Activated CD4-positive, alpha-beta memory T cell treated with anti-CD3 and anti-CD28 coated beads for 36 hours (primary cell): Measurements from ENCODE around the gene PHF8. TPM values are rescaled to one million over a fixed set of nuclear protein-coding genes. Genes with fewer than 3 reads are reported as not detected.

Experiments used
- CTCF ChIA-PET: fragments of 350-600 bp; sonication (Branson Sonifier 250); formaldehyde crosslinking; loops from one replicate; lab custom pipeline; 2021; ENCODE audit warnings: antibody characterized with exemption, inconsistent platforms; lab: Charles Lee
- POLR2A ChIA-PET: fragments of 350-600 bp; sonication (Branson Sonifier 250); formaldehyde crosslinking; loops from one replicate; lab custom pipeline; 2021; ENCODE audit warnings: antibody characterized with exemption; lab: Charles Lee
- DNase-seq: peaks from one replicate; pipeline ENCODE4 v3.0.0-alpha.2; 2020
- H3K27ac Mint-ChIP-seq: one replicate; pipeline ENCODE4 v1.8.0; 2021; ENCODE audit warnings: mixed read lengths
- H3K27me3 Mint-ChIP-seq: one replicate; pipeline ENCODE4 v1.8.0; 2021; ENCODE audit warnings: mixed read lengths
- H3K36me3 Mint-ChIP-seq: one replicate; pipeline ENCODE4 v1.8.0; 2021; ENCODE audit warnings: mixed read lengths
- H3K4me1 Mint-ChIP-seq: one replicate; pipeline ENCODE4 v1.8.0; 2021; ENCODE audit warnings: low read depth, mixed read lengths
- H3K4me3 Mint-ChIP-seq: one replicate; pipeline ENCODE4 v1.8.0; 2021; ENCODE audit warnings: mild to moderate bottlenecking, mixed read lengths
- H3K9me3 Mint-ChIP-seq: one replicate; pipeline ENCODE4 v1.8.0; 2021; ENCODE audit warnings: mixed read lengths
- intact Hi-C: fragments of 100-400 bp; cut with micrococcal nuclease; formaldehyde crosslinking; loops from one replicate; pipeline ENCODE4 v1.15.1; 2023
- total RNA-seq, 2 experiments: library from RNA; stranded (reverse); gene quantifications; one replicate each; pipeline ENCODE4 v1.2.3, GENCODE V29; 2021

Gene PHF8
- total RNA-seq = 10 to 100 TPM; 51.2 to 52.0 TPM

DNA sequence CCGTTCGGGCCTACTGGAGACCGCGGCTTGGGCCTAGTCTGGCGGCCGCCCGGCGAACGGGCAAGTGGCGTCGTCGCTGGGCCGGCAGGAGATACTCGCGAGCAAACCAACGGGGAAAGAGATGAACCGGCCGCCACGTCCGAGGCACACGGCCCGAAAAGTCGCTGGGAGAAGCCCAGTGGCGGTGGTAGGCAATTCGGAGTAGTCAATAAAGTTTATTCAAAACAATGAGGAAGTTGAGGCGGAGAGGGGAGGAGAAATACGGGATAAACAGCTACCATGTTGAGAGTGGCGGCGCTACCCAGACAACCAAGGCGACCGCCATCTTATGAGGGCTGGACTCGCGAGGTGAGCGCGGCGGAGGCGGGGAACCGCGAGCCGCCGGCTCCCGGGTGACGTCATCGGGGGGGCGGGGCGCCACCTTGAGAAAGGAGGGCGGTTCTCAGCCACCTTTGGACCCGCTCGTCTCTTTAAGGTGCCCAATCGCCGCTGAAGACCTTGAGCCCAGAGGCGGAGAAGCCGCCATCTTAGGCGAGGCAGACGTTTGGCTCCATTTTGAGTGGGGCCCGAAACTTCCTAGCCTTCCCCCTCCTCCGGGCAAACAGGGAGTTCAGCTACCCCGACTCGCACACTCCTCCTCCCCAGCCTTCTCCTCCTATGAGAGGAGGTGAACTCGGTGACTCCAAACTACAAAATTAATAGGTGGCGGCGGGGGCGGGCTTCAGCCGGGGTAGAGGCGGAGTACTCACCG, at the start of gene PHF8:
Gene PHF8, minus strand, starts transcription at position 348 of the 751 bp plus-strand sequence. CDS start 1,745 bp downstream, outside the sequence.
- H3K4me3 Mint-ChIP-seq = peak within 1 kb of the TSS; percentile 91
- intact Hi-C loops = loop anchor here (1.0 to 10.0 kb wide), 9 partner anchors 139 to 960 kb away; partner anchors contain the start of genes APEX2, FAM120C, GNL3L and RIBC1
- H3K36me3 Mint-ChIP-seq = peaks cover 13% of the 10 kb centered on the region
- peak within 1 kb of the TSS; percentile 96 for H3K27ac Mint-ChIP-seq
- ChIA-PET POLR2A (interaction anchor here (1.0 to 2.5 kb wide), 5 partner anchors 117 to 360 kb away, joined by 3 to 9 read pairs (median 5); no protein-coding TSS in a partner anchor), CTCF (no interaction called here)
- DNase-seq = peak; percentile 96
- H3K9me3 Mint-ChIP-seq = no peaks in the 10 kb centered on the region
- H3K27me3 Mint-ChIP-seq = no peaks in the 10 kb centered on the region
- H3K4me1 Mint-ChIP-seq = peaks cover 21% of the 10 kb centered on the region

DNA sequence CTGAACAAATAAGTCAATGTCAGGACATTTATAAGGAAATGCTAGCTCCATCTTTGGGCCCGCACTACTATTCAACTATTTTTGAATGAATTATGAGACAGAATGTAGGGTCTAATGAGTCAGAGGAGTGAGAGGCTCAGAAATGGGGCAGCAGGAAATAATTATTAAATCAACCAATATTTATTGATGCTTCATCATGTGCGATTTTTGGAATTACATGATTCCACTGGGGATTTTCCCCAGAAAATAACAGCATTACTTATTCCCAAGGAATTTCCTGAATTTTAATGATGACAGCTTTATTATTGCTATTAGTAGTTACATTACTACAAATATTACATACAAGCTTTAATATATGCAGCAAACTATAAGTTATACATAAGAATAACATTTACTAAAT, 49.3 kb upstream of the PHF8 start:
- H3K4me3 Mint-ChIP-seq = no peak overlapping the region
- intact Hi-C loops = no loop called here
- ChIA-PET CTCF (no interaction called here), POLR2A (no interaction called here)
- no peak overlapping the region for H3K27ac Mint-ChIP-seq
- no peaks in the 10 kb centered on the region for H3K36me3 Mint-ChIP-seq
- no peaks in the 10 kb centered on the region for H3K9me3 Mint-ChIP-seq
- H3K4me1 Mint-ChIP-seq = no peaks in the 10 kb centered on the region
- DNase-seq = no peak
- no peaks in the 10 kb centered on the region for H3K27me3 Mint-ChIP-seq

DNA sequence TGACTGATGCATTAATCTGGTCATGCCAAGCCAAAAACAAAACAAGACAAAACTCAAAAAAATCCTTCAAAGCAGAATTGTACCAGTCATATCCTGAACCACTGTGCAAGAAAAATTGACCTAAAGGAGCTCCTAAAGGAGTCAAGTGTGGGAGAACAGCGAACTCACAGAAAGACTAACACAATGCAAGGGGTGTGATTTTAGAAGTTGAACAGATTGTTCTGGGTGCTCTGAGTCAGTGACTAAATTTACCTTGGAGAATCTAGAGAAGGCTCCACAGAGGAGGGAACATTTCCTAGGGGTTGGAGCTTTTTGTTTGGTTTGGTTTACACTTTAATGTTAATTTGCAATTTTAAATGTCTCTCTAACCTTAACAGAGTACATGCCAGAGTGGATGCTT, 48.9 kb upstream of the PHF8 start:
- no peaks in the 10 kb centered on the region for H3K27me3 Mint-ChIP-seq
- H3K36me3 Mint-ChIP-seq = no peaks in the 10 kb centered on the region
- no peaks in the 10 kb centered on the region for H3K4me1 Mint-ChIP-seq
- ChIA-PET POLR2A (no interaction called here), CTCF (no interaction called here)
- intact Hi-C loops = no loop called here
- DNase-seq = no peak
- no peak overlapping the region for H3K27ac Mint-ChIP-seq
- H3K4me3 Mint-ChIP-seq = no peak overlapping the region
- no peaks in the 10 kb centered on the region for H3K9me3 Mint-ChIP-seq

DNA sequence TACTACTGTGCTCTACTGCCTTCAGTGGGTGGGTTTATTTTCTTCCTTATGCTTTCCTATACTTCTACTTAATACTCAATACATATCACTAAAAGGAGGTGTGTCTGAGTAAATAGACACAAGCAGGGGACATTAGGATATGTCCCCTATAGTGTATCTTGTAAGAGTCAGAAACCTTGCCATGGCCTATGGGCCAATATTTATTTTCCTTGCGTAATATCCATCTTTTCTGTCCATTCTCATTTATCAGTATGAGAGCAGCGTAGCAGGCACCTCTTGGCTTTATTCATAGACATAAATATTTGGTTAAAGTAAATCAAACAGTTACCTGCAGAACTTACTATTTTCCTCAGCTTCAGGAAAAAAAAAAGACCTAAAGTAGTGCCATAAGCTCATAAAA, 46.6 kb upstream of the PHF8 start:
- no peaks in the 10 kb centered on the region for H3K27me3 Mint-ChIP-seq
- intact Hi-C loops = no loop called here

DNA sequence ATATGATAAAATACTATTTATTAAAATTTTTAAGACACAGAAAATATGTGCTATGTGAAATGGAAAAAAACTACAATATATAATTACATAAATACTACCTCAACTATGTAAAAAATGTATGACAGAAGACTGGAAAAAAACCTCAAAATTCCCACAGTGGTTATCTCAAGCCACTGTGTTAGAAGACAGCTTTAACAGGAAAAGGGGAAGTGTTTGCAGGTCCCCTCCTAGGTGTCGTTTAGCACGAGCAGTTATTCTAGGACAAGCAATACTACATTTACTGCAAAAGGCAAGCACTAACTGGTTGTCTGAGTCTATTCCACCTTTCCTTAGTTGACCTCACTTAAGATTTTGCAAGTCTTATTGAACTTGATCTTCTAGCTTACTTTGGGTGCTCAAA, 44.9 kb upstream of the PHF8 start:
- Mint-ChIP-seq H3K27ac (no peak overlapping the region), H3K4me3 (no peak overlapping the region), H3K9me3 (no peaks in the 10 kb centered on the region), H3K4me1 (no peaks in the 10 kb centered on the region), H3K27me3 (no peaks in the 10 kb centered on the region), H3K36me3 (no peaks in the 10 kb centered on the region)
- intact Hi-C loops = no loop called here
- ChIA-PET CTCF (no interaction called here), POLR2A (no interaction called here)
- DNase-seq = no peak

More for the DNA sequence above, 46.6 kb upstream of the PHF8 start:
- Mint-ChIP-seq H3K4me3 (no peak overlapping the region), H3K27ac (no peak overlapping the region), H3K4me1 (no peaks in the 10 kb centered on the region), H3K36me3 (no peaks in the 10 kb centered on the region), H3K9me3 (no peaks in the 10 kb centered on the region)
- POLR2A ChIA-PET = interaction anchor here (0.6 kb wide), 1 partner anchor 92 kb away, joined by 5 read pairs; no protein-coding TSS in a partner anchor
- CTCF ChIA-PET = no interaction called here
- no peak for DNase-seq

DNA sequence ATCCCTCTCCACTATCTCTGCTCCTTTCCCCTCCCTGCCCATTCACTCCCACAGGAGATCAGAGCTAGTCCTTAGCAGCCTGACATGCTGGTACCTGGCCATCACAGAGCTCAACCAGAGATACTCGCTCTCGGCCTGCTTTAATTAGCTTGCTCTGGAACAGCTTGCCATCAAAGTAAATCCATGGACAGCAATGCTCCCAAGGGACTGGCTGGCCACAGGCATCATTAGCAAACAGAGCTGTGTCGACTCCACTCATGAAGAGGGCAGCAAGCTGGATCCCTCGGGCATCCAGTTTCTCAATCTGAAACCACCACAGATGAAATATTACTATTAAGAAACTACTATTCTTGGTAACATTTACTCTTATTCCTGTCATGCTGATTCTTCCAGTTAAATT, 43.4 kb upstream of the PHF8 start:
- Mint-ChIP-seq H3K9me3 (no peaks in the 10 kb centered on the region), H3K27ac (no peak overlapping the region), H3K4me3 (no peak overlapping the region), H3K27me3 (no peaks in the 10 kb centered on the region), H3K36me3 (no peaks in the 10 kb centered on the region), H3K4me1 (no peaks in the 10 kb centered on the region)
- ChIA-PET CTCF (no interaction called here), POLR2A (no interaction called here)
- DNase-seq = no peak
- intact Hi-C loops = no loop called here

DNA sequence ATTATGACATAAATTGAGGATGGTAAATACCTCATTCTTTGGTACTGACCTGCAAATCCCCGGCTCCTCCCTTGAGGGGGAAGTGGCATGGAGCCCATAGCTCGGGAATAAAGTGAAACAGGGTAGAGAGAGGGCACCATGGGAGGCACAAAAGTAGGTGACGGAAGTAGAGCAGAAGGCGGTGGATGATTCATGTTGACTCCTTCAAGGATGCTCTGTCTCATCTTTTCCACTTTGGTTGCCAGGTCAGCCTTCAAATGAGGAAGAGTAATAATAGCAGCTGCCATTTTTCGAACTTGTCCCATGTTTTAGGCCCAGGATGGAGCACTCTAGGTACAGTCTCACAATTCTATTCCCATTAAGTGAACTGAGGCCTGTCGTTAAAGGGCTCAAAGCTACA, 41.4 kb upstream of the PHF8 start:
- no peaks in the 10 kb centered on the region for H3K27me3 Mint-ChIP-seq
- intact Hi-C loops = no loop called here
- no peaks in the 10 kb centered on the region for H3K4me1 Mint-ChIP-seq
- DNase-seq = no peak
- H3K36me3 Mint-ChIP-seq = no peaks in the 10 kb centered on the region
- no peaks in the 10 kb centered on the region for H3K9me3 Mint-ChIP-seq
- POLR2A ChIA-PET = no interaction called here
- no peak overlapping the region for H3K4me3 Mint-ChIP-seq
- CTCF ChIA-PET = no interaction called here
- H3K27ac Mint-ChIP-seq = no peak overlapping the region

DNA sequence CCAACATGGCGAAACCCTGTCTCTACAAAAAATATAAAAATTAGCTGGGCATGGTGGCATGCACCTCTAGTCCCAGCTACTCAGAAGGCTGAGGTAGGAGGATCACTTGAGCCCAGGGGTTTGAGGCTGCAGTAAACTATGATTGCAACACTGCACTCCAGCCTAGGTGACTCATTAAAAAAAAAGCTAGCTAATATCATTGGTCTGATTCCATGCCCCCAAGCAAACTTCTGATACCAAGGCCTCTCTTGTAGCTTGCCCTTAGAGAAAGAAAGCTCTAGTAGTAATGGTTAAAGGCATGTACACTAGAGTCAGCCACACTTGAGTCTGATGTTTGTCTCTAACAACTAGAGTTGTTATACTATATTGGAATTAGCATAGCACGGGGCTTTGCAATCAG, 32.6 kb upstream of the PHF8 start:
- H3K4me1 Mint-ChIP-seq = no peaks in the 10 kb centered on the region
- CTCF ChIA-PET = no interaction called here

DNA sequence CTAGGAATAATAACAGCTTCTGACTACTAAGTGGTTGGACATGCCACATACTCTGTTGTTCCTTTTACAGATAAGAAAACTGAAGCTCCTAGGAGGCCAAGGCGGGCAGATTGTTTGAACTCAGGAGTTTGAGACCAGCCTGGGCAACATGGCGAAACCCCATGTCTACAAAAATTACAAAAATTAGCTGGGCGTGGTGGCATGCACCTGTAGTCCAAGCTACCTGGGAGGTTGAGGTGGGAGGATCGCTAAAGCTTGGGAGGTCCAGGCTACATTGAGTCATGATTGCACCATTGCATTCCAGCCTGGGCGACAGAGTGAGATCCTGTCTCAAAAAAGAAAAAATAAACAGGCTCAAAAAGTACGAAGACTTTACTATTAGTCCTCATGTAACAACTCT, 30.6 kb upstream of the PHF8 start:
- ChIA-PET CTCF (no interaction called here), POLR2A (no interaction called here)
- Mint-ChIP-seq H3K36me3 (no peaks in the 10 kb centered on the region), H3K27ac (no peak overlapping the region), H3K4me3 (no peak overlapping the region), H3K27me3 (no peaks in the 10 kb centered on the region), H3K4me1 (no peaks in the 10 kb centered on the region), H3K9me3 (no peaks in the 10 kb centered on the region)
- DNase-seq = no peak
- intact Hi-C loops = no loop called here

More for the DNA sequence above, 32.6 kb upstream of the PHF8 start:
- Mint-ChIP-seq H3K36me3 (no peaks in the 10 kb centered on the region), H3K4me3 (no peak overlapping the region), H3K9me3 (no peaks in the 10 kb centered on the region), H3K27me3 (no peaks in the 10 kb centered on the region), H3K27ac (no peak overlapping the region)
- intact Hi-C loops = no loop called here
- POLR2A ChIA-PET = no interaction called here
- DNase-seq = no peak

DNA sequence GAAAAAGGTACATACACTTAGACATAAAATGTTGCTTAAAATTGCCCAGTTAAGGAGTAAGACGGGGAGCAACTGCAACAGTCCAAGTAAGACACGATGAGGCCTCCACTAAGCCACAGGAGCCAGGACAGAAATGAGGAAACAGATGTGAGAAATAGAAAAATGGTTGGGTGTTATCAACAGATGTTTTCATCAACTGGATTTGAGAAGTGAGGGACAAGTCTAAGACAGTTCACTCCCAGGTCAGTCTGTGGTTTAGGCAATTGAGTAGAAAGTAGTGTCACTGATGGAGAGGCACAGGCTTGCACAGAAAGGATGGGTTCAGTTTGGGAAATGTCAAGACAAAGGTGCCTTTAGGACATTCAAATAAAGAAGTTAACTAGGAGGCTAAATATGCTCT, 23.5 kb upstream of the PHF8 start:
- H3K4me3 Mint-ChIP-seq = no peak overlapping the region
- no peaks in the 10 kb centered on the region for H3K27me3 Mint-ChIP-seq
- no peaks in the 10 kb centered on the region for H3K36me3 Mint-ChIP-seq
- no peak for DNase-seq
- H3K27ac Mint-ChIP-seq = no peak overlapping the region
- intact Hi-C loops = no loop called here
- CTCF ChIA-PET = no interaction called here
- no peaks in the 10 kb centered on the region for H3K9me3 Mint-ChIP-seq
- POLR2A ChIA-PET = interaction anchor here (1.0 kb wide), 1 partner anchor 382 kb away, joined by 3 read pairs; no protein-coding TSS in a partner anchor
- H3K4me1 Mint-ChIP-seq = no peaks in the 10 kb centered on the region

DNA sequence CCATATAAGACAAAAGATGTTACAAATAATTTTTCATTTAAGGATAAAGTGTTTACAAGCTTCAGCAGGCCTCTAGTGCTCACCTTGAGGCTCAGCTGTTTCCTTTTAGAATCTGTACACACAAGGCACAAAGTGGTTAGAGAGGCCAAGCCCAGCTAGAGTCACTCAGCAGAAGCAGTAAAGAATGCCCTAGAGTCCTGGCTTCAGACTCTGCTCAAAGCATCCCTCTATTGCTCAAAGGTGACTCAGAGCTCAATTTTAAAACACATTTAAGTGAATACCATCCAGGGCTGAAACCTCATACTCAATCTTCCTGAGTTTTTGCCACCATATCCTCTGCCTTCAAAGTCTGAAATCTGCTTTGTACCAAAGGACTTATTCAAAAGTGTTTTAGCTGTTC, 22.6 kb upstream of the PHF8 start:
- no peaks in the 10 kb centered on the region for H3K36me3 Mint-ChIP-seq
- H3K4me3 Mint-ChIP-seq = no peak overlapping the region
- no peak overlapping the region for H3K27ac Mint-ChIP-seq
- H3K4me1 Mint-ChIP-seq = no peaks in the 10 kb centered on the region
- intact Hi-C loops = no loop called here
- POLR2A ChIA-PET = interaction anchor here (1.0 kb wide), 1 partner anchor 381 kb away, joined by 3 read pairs; no protein-coding TSS in a partner anchor
- H3K9me3 Mint-ChIP-seq = no peaks in the 10 kb centered on the region
- CTCF ChIA-PET = no interaction called here
- DNase-seq = no peak
- no peaks in the 10 kb centered on the region for H3K27me3 Mint-ChIP-seq

DNA sequence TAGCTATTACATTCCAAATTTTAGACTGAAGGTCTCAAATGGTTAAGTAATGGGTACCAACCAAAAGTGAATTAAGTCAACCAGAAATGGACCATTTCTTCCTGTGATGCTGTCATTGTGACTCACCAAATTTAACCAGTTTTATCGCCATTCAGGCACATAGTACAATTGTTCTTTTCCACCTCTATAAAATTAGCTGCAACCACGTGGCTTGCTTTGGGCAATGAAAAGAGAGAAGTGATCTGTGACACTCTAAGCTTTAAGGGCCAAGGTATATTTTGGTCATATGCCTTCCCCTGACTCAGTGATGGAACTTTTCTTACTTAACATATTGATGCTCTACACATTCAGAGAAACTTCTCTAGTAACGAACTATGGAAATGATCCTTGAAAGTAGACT, 20.3 kb upstream of the PHF8 start:
- no peaks in the 10 kb centered on the region for H3K36me3 Mint-ChIP-seq
- H3K27ac Mint-ChIP-seq = no peak overlapping the region
- H3K4me1 Mint-ChIP-seq = no peaks in the 10 kb centered on the region
- POLR2A ChIA-PET = no interaction called here
- no peaks in the 10 kb centered on the region for H3K9me3 Mint-ChIP-seq
- intact Hi-C loops = no loop called here
- no peaks in the 10 kb centered on the region for H3K27me3 Mint-ChIP-seq
- CTCF ChIA-PET = no interaction called here
- no peak for DNase-seq
- H3K4me3 Mint-ChIP-seq = no peak overlapping the region

DNA sequence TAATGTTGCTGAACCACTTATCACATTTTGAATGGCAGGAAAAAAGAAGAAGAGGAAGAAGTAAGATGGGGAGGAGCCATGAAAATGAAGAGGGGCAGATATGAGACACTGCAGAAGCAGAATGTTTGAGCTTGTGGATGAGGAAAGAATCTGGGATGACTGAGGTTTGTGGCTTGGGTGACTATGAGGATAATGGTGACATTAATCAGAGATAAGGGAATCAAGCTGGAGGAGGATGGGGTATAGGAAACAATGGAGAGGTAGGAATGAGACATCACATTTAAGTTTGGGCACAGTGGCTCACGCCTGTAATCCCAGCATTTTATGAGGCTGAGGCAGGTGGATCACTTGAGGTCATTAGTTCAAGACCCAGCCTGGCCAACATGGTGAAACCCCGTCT, 19.1 kb upstream of the PHF8 start:
- H3K36me3 Mint-ChIP-seq = no peaks in the 10 kb centered on the region
- DNase-seq = no peak
- intact Hi-C loops = no loop called here
- no peaks in the 10 kb centered on the region for H3K4me1 Mint-ChIP-seq
- no peak overlapping the region for H3K27ac Mint-ChIP-seq
- no peaks in the 10 kb centered on the region for H3K27me3 Mint-ChIP-seq
- H3K4me3 Mint-ChIP-seq = no peak overlapping the region
- H3K9me3 Mint-ChIP-seq = no peaks in the 10 kb centered on the region
- CTCF ChIA-PET = no interaction called here
- POLR2A ChIA-PET = no interaction called here
